EL (cell line): Measurements from ENCODE around the gene PRM2.
"Not testable (repeated sequence)": the region's sequence is repeated elsewhere in the genome, so short reads cannot be mapped to it uniquely, and the experiment has no call there.

Experiments
- DNase-seq: peaks from one replicate; pipeline ENCODE4 v3.0.0-alpha.2; 2016

PRM2 gene

GRCh38 chr16:11306997-11307638 lies 30.8 kb upstream of the PRM2 start:
- no peak for DNase-seq

DNA sequence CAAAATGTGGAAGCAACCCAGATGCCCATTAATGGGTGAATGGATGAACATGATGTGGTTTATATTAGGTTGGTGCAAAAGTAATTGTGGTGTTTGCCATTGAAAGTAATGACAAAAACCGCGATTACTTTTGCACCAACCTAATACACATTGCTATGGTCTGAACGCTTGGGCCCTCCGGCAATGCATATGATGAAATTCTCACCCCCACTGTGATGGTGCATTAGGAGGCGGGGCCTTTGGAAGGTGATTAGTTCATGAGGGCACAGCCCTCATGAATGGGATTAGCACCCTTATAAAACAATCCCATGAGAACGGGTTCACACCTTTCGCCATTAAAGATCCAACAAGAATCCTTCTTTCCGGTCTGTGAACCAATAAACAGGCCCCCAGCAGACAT lies 30.1 kb upstream of the PRM2 start:
- no peak for DNase-seq

DNA sequence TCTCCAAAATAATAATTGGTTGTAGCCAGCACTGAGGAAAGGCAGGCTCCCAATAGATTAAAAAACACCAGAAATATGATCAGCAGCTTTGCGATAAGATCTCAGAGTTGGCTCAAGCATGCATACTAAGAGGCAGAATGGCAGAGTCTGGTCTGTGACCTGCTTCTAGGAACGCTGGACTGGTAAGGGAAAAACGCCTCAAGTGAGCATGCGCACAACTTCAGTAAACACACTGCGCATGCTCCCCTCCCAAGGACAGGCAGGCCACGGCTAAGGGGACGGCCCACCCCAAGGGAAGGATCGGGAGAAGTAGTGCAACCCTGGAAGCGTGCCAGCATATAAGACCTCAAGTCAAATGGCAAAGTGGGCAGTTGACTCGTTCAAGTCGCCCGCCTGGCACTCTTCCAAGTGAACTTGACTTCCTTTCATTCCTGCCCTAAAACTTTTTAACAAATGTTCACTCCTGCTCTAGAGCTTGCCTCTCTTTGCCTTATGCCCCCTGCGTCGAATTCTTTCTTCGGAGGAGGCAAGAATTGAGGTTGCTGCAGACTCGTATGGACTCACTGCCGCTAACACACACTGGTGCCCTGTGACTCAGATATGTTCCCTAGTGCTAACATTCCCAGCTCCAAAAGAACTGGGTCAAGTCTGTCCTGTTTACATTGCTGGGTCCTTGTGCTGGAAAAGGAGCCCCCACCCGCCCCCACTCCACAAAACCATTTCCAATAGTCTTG lies 27.3 kb upstream of the PRM2 start:
- DNase-seq, result no peak

DNA sequence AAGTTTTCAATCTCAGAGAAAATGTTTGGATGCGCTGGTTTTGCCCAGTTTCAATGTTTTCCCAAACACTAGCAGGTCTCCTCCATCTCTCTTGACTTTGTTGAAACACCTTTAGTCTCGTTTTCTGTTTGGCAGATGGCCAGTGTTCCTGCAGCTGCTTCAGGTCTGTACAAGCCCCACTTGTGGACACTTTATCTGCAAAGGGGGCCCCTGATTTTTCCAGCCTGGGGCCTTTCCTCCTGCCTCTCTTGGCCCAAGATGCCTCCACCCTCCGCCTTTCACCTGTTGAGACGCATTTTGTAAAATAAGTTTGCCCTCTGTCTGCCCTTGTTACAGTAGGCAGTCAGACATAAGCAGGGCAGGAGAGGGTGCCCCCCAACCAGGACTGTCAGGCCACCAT lies 26.7 kb upstream of the PRM2 start:
- no peak for DNase-seq

DNA sequence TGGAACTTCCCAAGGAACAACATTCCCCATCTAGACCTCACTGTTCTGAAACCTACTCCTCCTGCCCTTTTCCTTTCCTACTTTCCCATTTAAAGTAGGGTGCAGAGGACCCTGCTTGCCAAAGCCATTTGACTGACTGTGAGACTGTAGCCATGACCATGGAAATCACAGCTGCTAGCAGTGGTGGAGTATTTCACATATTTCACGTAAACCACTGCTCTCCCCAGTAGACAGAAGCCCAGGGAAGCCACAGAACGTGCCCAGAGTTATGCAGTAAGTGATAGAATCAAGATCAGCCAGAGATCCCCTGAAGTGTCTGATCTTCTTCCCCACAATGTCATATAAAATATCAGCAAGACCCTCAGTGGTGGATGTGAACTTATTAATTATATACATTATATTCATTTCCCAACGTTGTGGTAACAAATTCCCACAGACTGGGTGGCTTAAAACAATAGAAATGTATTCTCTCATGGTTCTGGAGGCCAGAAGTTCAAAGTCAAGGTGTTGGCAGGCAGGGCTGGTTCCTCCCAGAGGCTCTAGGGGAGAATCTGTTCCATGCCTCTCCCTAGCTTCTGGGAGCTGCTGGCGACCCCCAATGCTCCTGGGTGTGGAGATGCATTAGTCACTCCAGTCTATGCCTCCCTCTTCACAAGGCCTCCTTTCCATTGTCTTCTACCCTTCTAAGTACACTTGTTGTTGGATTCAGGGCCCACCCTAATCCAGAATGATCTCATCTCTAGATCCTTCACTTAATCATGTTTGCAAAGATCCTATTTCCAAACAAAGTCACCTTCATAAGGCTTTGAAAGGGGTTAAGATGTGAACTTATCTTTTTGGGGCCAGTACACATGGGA lies 25.6 kb upstream of the PRM2 start:
- no peak for DNase-seq

DNA sequence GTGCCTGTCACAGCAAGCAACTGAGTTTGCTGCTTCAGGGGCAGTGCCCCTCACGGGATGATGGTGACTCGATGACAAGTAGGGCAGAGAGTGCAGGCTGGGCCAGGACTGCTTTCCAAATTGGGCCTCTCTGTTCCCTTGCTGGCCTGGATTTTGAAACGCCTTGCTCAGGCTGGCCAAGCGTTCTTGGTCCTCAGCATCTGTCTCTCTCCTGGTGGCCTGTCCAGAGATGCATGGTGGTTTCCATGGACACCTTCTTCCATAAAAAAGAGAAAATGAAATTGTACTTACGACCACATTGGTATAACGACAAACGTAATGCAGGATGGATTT lies 24.2 kb upstream of the PRM2 start:
- no peak for DNase-seq

DNA sequence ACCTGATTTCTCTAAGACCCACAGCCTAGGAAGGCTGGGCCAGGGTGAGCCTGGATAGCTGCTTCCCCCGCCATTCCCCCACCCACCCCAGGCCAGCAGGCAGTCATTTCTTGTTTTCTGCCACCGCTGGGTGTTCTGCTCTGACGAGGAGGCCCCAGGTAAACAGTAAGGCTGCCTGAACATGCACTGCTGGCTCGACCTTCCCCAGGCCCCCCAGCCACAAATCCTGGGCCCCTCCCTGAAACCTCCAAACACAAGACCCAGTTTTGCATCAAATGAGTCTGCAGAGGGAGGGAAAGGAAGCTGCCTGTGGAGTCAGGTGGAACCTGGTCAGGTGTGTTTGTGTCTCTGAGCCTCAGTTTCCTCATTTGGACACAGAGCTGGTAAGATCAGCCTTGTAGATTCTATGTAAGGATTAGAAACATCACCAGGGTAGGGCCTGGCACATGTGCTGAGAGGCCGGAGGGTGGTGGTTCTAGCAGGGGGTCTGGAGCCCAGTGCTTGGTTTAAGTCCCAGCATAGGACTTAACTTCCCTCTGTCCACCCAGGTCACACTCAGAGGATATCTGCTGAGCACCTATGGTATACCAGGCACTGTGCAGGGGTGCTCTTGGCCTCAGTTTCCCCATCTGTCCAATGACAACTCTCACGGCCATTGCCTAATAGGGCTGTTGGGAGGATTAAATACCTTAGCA lies 23.7 kb upstream of the PRM2 start:
- no peak for DNase-seq

DNA sequence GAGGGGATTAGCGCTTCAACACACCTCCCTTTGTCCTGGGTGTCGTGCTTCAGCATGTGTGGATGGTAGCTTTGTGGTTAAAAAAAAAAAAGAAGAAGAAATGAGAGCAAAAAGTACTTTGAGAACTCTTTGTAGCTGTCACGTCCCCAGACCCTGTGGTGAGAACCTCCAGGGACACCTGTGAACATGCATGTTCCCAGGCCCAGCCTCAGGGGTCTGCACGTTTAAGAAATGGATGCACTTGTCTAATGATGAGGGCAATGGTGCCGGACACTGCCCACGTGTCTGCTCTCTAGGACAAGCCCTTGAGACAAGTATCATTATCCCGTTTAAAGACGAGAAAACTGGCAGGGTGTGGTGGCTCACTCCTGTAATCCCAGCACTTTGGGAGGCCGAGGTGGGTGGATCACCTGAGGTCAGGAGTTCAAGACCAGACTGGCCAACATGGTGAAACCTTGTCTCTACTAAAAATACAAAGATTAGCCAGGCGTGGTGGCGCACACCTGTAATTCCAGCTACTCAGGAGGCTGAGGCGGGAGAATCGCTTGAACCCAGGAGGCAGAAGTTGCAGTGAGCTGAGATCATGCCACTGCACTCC lies 22.8 kb upstream of the PRM2 start:
- DNase-seq, result not testable (repeated sequence)

DNA sequence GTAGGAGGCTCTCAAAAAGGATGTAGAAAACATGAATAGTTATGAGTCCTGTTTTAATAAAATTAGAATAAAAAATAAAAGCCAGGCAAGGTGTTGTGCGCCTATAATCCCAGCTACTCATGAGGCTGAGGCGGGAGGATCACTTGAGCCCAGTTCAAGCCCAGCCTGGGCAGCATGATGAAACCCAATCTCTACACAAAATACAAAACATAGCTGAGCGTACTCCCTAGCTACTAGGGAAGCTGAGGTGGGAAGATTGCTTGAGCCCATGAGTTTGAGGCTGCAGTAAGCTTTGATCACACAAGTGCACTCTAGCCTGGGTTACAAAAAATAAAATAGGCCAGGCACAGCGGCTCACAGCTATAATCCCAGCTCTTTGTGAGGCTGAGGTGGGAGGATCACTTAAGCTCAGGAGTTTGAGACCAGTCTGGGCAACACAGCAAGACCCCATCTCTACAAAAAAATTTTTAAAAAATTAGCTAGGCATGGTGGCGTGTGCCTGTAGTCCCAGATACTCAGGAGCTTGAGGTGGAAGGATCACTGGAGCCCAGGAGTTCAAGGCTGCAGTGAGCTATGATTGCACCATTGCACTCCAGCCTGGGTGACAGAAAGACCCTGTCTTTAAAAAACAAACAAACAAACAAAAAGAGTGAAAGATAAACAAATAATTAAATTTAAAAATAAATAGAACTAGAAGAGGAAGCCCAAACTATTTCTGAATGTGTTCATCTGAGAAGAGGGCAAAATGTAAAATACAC lies 22.0 kb upstream of the PRM2 start:
- DNase-seq, result no peak

- DNase-seq, result peak; percentile 52
These were observed 21.3 kb upstream of the PRM2 start for GRCh38 chr16:11297492-11298142.

GRCh38 chr16:11296706-11297491 lies 20.6 kb upstream of the PRM2 start:
- no peak for DNase-seq

DNA sequence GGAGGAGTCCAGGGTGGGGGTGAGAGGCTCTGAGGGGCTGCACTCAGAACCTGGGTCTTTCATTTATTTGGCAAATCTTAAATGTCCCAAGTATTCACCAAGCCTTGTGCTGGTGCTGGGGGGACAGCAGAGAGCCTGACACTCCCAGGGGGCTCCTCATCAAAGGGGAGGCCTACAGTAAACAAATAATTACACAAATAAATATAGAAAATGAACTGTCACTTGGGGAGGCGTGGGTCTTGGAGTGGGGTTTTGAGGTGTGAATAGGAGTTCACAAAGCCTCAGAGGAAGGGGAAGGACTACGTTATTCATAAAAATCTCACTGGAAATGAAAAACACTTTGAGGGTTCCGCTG lies 20.0 kb upstream of the PRM2 start:
- no peak for DNase-seq

DNA sequence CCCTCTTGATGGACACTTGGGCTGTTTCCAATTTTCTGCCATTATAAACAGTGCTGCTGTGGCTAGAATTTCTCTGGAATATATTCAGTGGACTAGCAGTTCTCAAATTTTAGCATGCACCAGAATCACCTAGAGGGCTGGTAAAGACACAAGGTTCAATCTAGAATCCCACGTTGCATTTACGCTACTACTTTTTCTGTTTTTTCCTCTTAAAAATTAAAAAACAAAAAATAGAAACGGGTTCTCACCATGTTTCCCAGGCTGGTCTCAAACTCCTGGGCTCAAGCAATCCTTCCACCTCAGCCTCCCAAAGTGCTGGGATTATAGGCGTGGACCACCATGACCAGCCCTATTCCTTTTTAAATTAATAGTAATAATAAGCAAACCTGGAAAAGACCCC lies 19.4 kb upstream of the PRM2 start:
- DNase-seq, result no peak

DNA sequence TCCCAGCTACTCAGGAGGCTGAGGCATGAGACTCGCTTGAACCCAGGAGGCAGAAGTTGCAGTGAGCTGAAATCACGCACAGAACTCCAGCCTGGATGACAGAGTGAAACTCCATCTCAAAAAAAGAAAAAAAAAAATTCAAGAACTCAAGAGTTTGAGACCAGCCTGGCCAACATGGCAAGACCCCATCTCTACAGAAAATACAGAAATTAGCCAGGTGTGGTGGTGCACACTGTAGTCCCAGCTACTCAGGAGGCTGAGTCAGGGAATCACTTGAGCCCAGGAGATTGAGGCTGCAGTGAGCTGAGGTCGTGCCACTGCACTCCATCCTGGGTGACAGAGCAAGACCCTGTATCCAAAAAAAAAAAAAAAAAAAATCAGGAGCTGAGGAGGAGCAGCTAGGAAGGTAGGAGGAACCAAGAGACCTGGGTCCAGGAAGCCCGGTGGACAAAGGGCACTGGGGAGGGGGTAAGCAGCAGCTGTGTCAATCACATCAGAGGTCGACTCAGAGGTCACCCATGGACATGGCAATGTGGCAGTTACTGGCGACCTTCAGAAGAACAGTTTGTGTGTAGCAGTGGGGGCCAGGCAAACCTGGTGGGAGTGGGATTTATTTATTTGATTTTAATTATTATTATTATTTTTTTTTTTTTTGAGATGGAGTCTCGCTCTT lies 15.9 kb upstream of the PRM2 start:
- DNase-seq, result no peak

DNA sequence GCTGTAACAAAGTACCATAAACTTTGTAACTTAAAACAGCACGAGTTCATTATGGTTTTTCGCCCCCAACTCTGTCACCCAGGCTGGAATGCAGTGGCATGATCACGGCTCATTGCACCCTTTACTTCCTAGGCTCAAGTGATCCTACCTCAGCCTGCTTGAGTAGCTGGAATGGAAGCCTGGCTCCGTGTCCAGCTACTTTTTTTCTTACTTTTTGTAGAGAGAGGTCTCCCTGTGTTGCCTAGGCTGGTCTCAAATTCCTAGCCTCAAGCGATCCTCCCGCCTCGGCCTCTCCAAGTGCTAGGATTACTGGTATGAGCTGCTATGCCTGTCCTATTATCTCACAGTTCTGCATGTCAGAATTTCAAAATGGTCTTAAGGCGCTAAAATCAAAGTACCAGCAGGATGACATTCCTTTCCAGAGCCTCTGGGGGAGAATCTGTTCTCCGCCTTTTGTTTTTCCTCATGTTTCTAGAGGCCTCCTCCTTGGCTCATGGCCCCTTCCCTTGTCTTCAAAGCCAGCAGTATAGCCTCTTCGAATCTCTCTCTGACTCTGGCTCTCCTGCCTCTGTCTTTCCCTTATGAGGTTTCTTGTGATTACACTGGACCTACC lies 14.9 kb upstream of the PRM2 start:
- no peak for DNase-seq

GRCh38 chr16:11290102-11290893 lies 14.0 kb upstream of the PRM2 start:
- DNase-seq, result no peak

GRCh38 chr16:11289696-11290095 lies 13.4 kb upstream of the PRM2 start:
- not testable (repeated sequence) for DNase-seq

GRCh38 chr16:11289202-11289601 lies 12.9 kb upstream of the PRM2 start:
- no peak for DNase-seq

GRCh38 chr16:11285842-11286241 lies 9.6 kb upstream of the PRM2 start:
- no peak for DNase-seq
